Kidney (tissue), 14 donors: ENCODE measurements around the gene WWP2. TPM values are rescaled to one million over a fixed set of nuclear protein-coding genes. Genes with fewer than 3 reads are reported as not detected.

ENCODE experiments used
- DNase-seq, 5 donors: peaks; one replicate each; pipeline ENCODE4 v3.0.0-alpha.2; 2013 to 2020
- FAIRE-seq: peaks from 2 replicates; lab custom pipeline; 2012; peaks lifted over from hg19 to GRCh38; lab: Jason Lieb, UNC
- H3K27ac ChIP-seq, 2 donors: one replicate each; pipeline ENCODE4 v1.7.0; 2013; ENCODE audit warnings: low read depth in 2 of 2, low read length in 2 of 2, inconsistent platforms in 1 of 2
- H3K27me3 ChIP-seq: one replicate; pipeline ENCODE4 v1.7.1; 2013; ENCODE audit warnings: low read length, inconsistent platforms; ENCODE audit not compliant: control insufficient read depth, insufficient read depth
- H3K36me3 ChIP-seq, 3 donors: one replicate each; pipeline versions ENCODE4 v1.7.0 to v1.7.1; 2013; ENCODE audit warnings: low read length in 3 of 3, control low read depth in 1 of 3, inconsistent platforms in 1 of 3; ENCODE audit not compliant: insufficient read depth in 3 of 3, control insufficient read depth in 2 of 3
- H3K4me1 ChIP-seq, 3 donors: one replicate each; pipeline versions ENCODE4 v1.7.0 to v1.7.1; 2013; ENCODE audit warnings: low read length in 3 of 3, inconsistent platforms in 1 of 3, low read depth in 1 of 3; ENCODE audit not compliant: control insufficient read depth in 2 of 3, insufficient read depth in 2 of 3
- H3K4me3 ChIP-seq, 3 donors: one replicate each; pipeline versions ENCODE4 v1.7.0 to v1.8.1; 2013; ENCODE audit warnings: low read length in 3 of 3, control low read depth in 1 of 3, inconsistent platforms in 1 of 3
- H3K9ac ChIP-seq, 3 donors: one replicate each; pipeline versions ENCODE4 v1.7.0 to v1.7.1; 2013; ENCODE audit warnings: low read length in 3 of 3, control low read depth in 1 of 3, inconsistent platforms in 1 of 3
- H3K9me3 ChIP-seq, 3 donors: one replicate each; pipeline versions ENCODE4 v1.7.0 to v1.7.1; 2013; ENCODE audit warnings: low read length in 3 of 3, control low read depth in 1 of 3, inconsistent platforms in 1 of 3; ENCODE audit not compliant: control insufficient read depth in 2 of 3, insufficient read depth in 1 of 3
- CTCF ChIP-seq: IDR thresholded peaks from 3 replicates; pipeline ENCODE4 v1.5.1; 2012; ENCODE audit warnings: mild to moderate bottlenecking, moderate library complexity, borderline replicate concordance; ENCODE audit not compliant: insufficient read depth; ENCODE audit errors: extremely low read depth
- intact Hi-C: fragments of 100-400 bp; cut with DNase I; formaldehyde crosslinking; loops from one replicate; pipeline ENCODE4 v1.11.1; 2022
- polyA plus RNA-seq: library from polyadenylated mRNA; stranded (reverse); fragments of 350-450 nt; fragmentation: Illumina TruSeq; extraction: RNeasy Lipid Tissue Mini Kit (QIAGEN cat#74804); gene quantifications from one replicate; pipeline ENCODE4 v1.2.3, GENCODE V29; 2014; ENCODE audit warnings: low read depth, low replicate concordance; ENCODE audit not compliant: insufficient read depth
- total RNA-seq: library from RNA; stranded (reverse); fragmentation: NEBNext Ultra II Directional; extraction: Animal tissue kit (Norgen Biotek cat#: 25700); gene quantifications from one replicate; pipeline ENCODE4 v1.2.1, GENCODE V29; 2021
- donor health status: control.
- donor health status: control.
- donor health status: control.
- donor health status: control.
- donor health status: control.
- donor health status: DM: yes; HTN: yes; CAD: no.
- donor health status: Normal renal cell carcinoma (clear cell type).

The WWP2 gene
- total and polyA plus RNA-seq, 2 donors from 2014 or later, result 30.0 to 128 TPM

DNA sequence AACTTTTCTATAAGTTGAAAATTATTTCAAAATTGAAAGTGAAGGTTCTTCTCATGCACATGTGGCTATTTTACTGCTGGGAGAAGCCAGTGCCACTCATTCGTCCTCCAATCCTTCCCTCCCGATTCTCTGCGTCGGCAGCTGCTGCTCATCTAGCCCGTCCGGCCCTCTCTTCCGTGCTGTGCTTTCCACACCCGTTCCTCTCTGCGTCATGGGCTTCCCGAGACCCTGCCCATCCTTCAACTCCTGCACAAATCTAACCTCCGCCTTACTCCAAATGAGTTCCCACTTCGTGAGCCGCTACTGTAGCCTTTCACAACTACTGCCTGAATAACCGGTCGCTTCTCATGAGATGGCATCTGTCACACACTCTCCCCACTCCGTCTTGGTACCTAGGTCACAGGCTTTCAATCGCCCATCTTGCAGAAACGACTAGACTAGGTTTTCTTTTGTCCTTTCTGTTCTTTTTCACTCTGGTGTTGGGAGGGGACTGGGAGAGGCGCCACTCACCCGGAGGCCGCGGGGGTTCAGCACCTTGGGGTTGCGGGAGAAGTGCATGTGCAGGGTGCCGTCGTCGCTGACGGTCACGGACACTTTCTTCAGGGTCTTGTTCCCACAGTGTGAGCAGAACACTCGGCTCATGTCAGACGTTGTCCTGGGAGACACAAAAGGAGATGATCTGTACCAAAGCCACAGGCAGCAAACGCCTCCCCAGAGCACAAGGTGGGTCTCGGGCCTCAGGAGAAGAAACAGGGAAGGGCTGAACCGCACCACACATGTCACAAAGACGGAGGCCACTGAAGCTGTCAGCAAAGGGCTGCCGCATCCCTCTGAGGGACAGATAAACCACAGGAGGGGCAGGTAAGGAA is 17.5 kb upstream of the WWP2 start:
- FAIRE-seq (no peak), DNase-seq (no peak)
- Histone ChIP-seq H3K27me3 (no peaks in the 10 kb centered on the region), H3K27ac (no peak overlapping the region), H3K9ac (no peak overlapping the region), H3K36me3 (peaks cover 18 to 45% (median 42%) of the 10 kb centered on the region in 3 donors), H3K4me1 (peaks cover 0 to 12% (median 10%) of the 10 kb centered on the region in 3 donors), H3K9me3 (no peaks in the 10 kb centered on the region), H3K4me3 (no peak overlapping the region)
- intact Hi-C loops, result no loop called here
- TF ChIP-seq CTCF, result no peak

DNA sequence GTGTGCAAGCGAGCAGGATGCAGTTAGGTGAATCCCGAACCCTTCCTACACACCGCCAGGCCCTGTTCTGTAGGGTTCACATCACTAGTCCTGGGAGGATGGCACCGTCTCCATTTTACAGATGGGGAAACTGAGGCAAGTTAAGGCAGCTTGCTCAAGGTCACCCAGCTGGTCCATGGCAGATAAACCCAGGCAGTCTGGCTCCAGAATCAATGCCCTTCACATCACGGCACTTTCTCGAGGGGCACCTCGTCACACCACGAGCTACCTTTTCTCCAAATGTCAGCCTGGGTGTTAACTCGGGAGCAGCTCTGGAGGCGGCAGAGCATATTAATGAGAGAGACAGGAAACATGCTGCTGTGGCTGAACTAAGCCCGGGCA is 16.9 kb upstream of the WWP2 start:
- Histone ChIP-seq H3K9ac (no peak overlapping the region), H3K27ac (no peak overlapping the region), H3K4me3 (no peak overlapping the region), H3K9me3 (no peaks in the 10 kb centered on the region), H3K36me3 (peaks cover 18 to 45% (median 43%) of the 10 kb centered on the region in 3 donors), H3K27me3 (no peaks in the 10 kb centered on the region), H3K4me1 (peaks cover 0 to 12% (median 10%) of the 10 kb centered on the region in 3 donors)
- FAIRE-seq (no peak), DNase-seq (no peak)
- intact Hi-C loops, result no loop called here
- TF ChIP-seq CTCF, result no peak

DNA sequence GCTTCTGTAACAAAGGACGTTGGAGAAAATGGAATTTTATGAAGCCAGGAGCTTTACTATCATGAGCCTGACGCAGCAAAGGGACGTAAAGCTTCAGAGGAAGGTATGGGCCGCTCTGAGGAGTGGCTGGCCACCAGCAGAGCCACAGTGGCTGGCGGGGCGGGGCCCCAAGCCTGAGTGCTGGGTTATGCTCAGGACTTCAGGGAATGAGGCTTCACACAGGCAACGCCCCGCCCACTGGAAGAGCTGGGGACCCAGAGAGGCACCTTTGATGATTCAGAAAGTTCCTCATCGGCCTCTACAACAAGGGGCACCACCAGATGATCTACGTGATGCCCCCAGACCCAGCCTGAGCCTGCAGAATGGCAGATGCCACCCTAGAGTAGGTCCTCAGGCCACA is 16.2 kb upstream of the WWP2 start:
- no peak overlapping the region for H3K4me3 ChIP-seq
- no peaks in the 10 kb centered on the region for H3K27me3 ChIP-seq
- no peak overlapping the region for H3K27ac ChIP-seq
- TF ChIP-seq CTCF, result no peak
- DNase-seq, result no peak
- peaks cover 17 to 50% (median 45%) of the 10 kb centered on the region in 3 donors for H3K36me3 ChIP-seq
- H3K4me1 ChIP-seq, result peaks cover 0 to 12% (median 10%) of the 10 kb centered on the region in 3 donors
- FAIRE-seq, result no peak
- no peaks in the 10 kb centered on the region for H3K9me3 ChIP-seq
- intact Hi-C loops, result no loop called here
- no peak overlapping the region for H3K9ac ChIP-seq
